WTC11 (cell line): Measurements from ENCODE around the gene PRKCB. TPM values are rescaled to one million over a fixed set of nuclear protein-coding genes. Genes with fewer than 3 reads are reported as not detected.
"Not testable (repeated sequence)": the region's sequence is repeated elsewhere in the genome, so short reads cannot be mapped to it uniquely, and the experiment has no call there.

Experiments
- ATAC-seq: fragments of 200-7000 bp; cut with Tn5 transposase; 2 replicates; pipeline ENCODE4 v1.10.0; 2021; ENCODE audit warnings: mild to moderate bottlenecking, moderate library complexity
- CTCF ChIA-PET: fragments of 300-600 bp; sonication (Branson Sonifier 250); formaldehyde crosslinking; loops from one replicate; lab custom pipeline; 2021; ENCODE audit warnings: antibody characterized with exemption; lab: Charles Lee
- POLR2A ChIA-PET: fragments of 350-600 bp; sonication (Branson Sonifier 250); formaldehyde crosslinking; loops from one replicate; lab custom pipeline; 2021; ENCODE audit warnings: antibody characterized with exemption; lab: Charles Lee
- DNase-seq: peaks from one replicate; pipeline ENCODE4 v3.0.0; 2021; ENCODE audit warnings: low spot score
- H3K27ac Mint-ChIP-seq: 2 replicates; pipeline ENCODE4 v1.8.0; 2021; ENCODE audit warnings: mixed read lengths
- H3K27me3 Mint-ChIP-seq: 2 replicates; pipeline ENCODE4 v1.8.0; 2021; ENCODE audit warnings: low read depth, mild to moderate bottlenecking, moderate library complexity, mixed read lengths
- H3K36me3 Mint-ChIP-seq: 2 replicates; pipeline ENCODE4 v1.8.0; 2021; ENCODE audit warnings: mixed read lengths
- H3K4me1 Mint-ChIP-seq: 2 replicates; pipeline ENCODE4 v1.8.0; 2022; ENCODE audit warnings: mixed read lengths
- H3K4me3 Mint-ChIP-seq: 2 replicates; pipeline ENCODE4 v1.8.0; 2021; ENCODE audit warnings: mild to moderate bottlenecking, moderate library complexity, mixed read lengths
- H3K9me3 Mint-ChIP-seq: 2 replicates; pipeline ENCODE4 v1.8.0; 2021; ENCODE audit warnings: mixed read lengths
- EMX1 ChIP-seq: fragments of 250-450 bp; sonication (Bioruptor Pico); IDR thresholded peaks from 2 replicates; pipeline ENCODE4 v1.8.0; 2021; ENCODE audit warnings: mild to moderate bottlenecking
- ESRRA ChIP-seq: sonication (generic); formaldehyde crosslinking; IDR thresholded peaks from 2 replicates; pipeline ENCODE4 v1.8.1; 2022; ENCODE audit warnings: mild to moderate bottlenecking, missing genetic modification reagents, borderline replicate concordance
- GRHL2 ChIP-seq: fragments of 250-450 bp; sonication (Bioruptor Pico); IDR thresholded peaks from 2 replicates; pipeline ENCODE4 v1.8.0; 2022; ENCODE audit warnings: mild to moderate bottlenecking, moderate library complexity; ENCODE audit not compliant: insufficient replicate concordance, severe bottlenecking
- MXD4 ChIP-seq: fragments of 250-450 bp; sonication (Bioruptor Pico); IDR thresholded peaks from 2 replicates; pipeline ENCODE4 v1.8.0; 2021; ENCODE audit warnings: mild to moderate bottlenecking, moderate library complexity, borderline replicate concordance
- NFATC4 ChIP-seq: fragments of 250-450 bp; sonication (Bioruptor Pico); IDR thresholded peaks from 2 replicates; pipeline ENCODE4 v1.9.0; 2021; ENCODE audit warnings: mild to moderate bottlenecking
- NR1H2 ChIP-seq: sonication (generic); formaldehyde crosslinking; IDR thresholded peaks from 2 replicates; pipeline ENCODE4 v1.9.0; 2021; ENCODE audit warnings: mild to moderate bottlenecking, moderate library complexity, missing genetic modification reagents
- OVOL2 ChIP-seq: fragments of 250-450 bp; sonication (Bioruptor Pico); IDR thresholded peaks from 2 replicates; pipeline ENCODE4 v1.9.0; 2021; ENCODE audit warnings: mild to moderate bottlenecking, borderline replicate concordance
- PRDM15 ChIP-seq: sonication (generic); formaldehyde crosslinking; IDR thresholded peaks from 2 replicates; pipeline ENCODE4 v1.8.0; 2022; ENCODE audit warnings: missing genetic modification reagents
- PRRX2 ChIP-seq: fragments of 250-450 bp; sonication (Bioruptor Pico); IDR thresholded peaks from 2 replicates; pipeline ENCODE4 v1.8.0; 2021; ENCODE audit warnings: mild to moderate bottlenecking
- SMAD4 ChIP-seq: sonication (generic); formaldehyde crosslinking; IDR thresholded peaks from 2 replicates; pipeline ENCODE4 v1.8.0; 2022; ENCODE audit warnings: mild to moderate bottlenecking, missing genetic modification reagents
- TCF7 ChIP-seq: sonication (generic); formaldehyde crosslinking; IDR thresholded peaks from 2 replicates; pipeline ENCODE4 v1.8.0; 2022; ENCODE audit warnings: mild to moderate bottlenecking, low read depth, missing genetic modification reagents, moderate library complexity
- TEAD4 ChIP-seq: sonication (generic); formaldehyde crosslinking; IDR thresholded peaks from 2 replicates; pipeline ENCODE4 v1.8.0; 2022; ENCODE audit warnings: mild to moderate bottlenecking, missing genetic modification reagents
- ZNF396 ChIP-seq: fragments of 250-450 bp; sonication (Bioruptor Pico); IDR thresholded peaks from 2 replicates; pipeline ENCODE4 v1.8.0; 2021; ENCODE audit warnings: mild to moderate bottlenecking, moderate library complexity, borderline replicate concordance
- ZNF423 ChIP-seq: fragments of 250-450 bp; sonication (Bioruptor Pico); IDR thresholded peaks from 2 replicates; pipeline ENCODE4 v2.1.2; 2022; ENCODE audit warnings: mild to moderate bottlenecking, moderate library complexity
- ZNF425 ChIP-seq: fragments of 250-450 bp; sonication (Bioruptor Pico); conservative IDR thresholded peaks from 2 replicates; pipeline ENCODE4 v1.9.0; 2021; ENCODE audit warnings: mild to moderate bottlenecking
- ZNF671 ChIP-seq: fragments of 250-450 bp; sonication (Bioruptor Pico); IDR thresholded peaks from 2 replicates; pipeline ENCODE4 v1.8.0; 2021; ENCODE audit warnings: mild to moderate bottlenecking
- ZSCAN18 ChIP-seq: fragments of 250-450 bp; sonication (Bioruptor Pico); IDR thresholded peaks from 2 replicates; pipeline ENCODE4 v2.1.2; 2022; ENCODE audit warnings: mild to moderate bottlenecking, moderate library complexity
- total RNA-seq: library from RNA; stranded (reverse); gene quantifications from 3 replicates; pipeline ENCODE4 v1.2.3, GENCODE V29; 2021
- TF ChIP-seq, protein P1 (sequence below): sonication (generic); formaldehyde crosslinking; IDR thresholded peaks from 2 replicates; pipeline ENCODE4 v1.8.0; 2023; ENCODE audit warnings: missing genetic modification reagents, mild to moderate bottlenecking, borderline replicate concordance

The PRKCB gene
- total RNA-seq, 1 experiment from 2014 or later = 6.9 TPM

DNA sequence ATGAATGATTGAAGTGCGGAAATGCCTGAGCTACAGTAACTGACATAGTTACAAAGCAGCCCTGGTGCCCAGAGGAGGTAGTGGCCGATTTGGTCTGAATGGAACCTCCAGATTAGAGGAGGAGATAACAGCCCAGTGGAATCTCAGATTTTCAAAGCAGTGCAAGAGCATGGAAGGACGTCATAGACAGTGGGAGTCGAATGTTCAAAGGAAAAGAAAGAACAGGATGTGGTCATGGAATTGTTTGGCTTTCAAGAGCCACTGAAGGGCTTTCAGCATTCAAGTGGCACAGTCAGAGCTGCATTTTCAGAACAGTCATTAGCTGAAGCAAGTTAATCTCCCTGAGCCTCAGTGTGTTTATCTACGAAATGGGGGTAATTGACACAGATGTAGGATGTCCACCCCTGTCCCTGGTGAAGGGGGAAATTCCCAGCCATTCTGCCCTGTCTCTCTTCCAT lies 315.7 kb downstream of the PRKCB start:
- H3K4me3 Mint-ChIP-seq = no peak overlapping the region

GRCh38 chr16:24152048-24152447 lies 316.3 kb downstream of the PRKCB start:
- Mint-ChIP-seq H3K4me1 (peaks cover 20% of the 10 kb centered on the region), H3K27ac (0 out of 2 replicates have a peak overlapping the region, but pooled peaks have one; percentile 15)
- POLR2A ChIA-PET, H3K27me3 Mint-ChIP-seq, H3K4me3 Mint-ChIP-seq, ATAC-seq, H3K9me3 Mint-ChIP-seq, DNase-seq, H3K36me3 Mint-ChIP-seq: not testable (repeated sequence)
- CTCF ChIA-PET = interaction anchor here (1.3 to 2.5 kb wide), 2 partner anchors 81 to 101 kb away, joined by 5 to 25 read pairs; no protein-coding TSS in a partner anchor

More for the DNA sequence above, 315.7 kb downstream of the PRKCB start:
- ChIA-PET CTCF (interaction anchor here (1.0 to 2.5 kb wide), 2 partner anchors 57 to 81 kb away, joined by 3 to 25 read pairs; no protein-coding TSS in a partner anchor), POLR2A (no interaction called here)
- H3K4me1 Mint-ChIP-seq = peaks cover 20% of the 10 kb centered on the region
- peaks cover 5% of the 10 kb centered on the region; the same call in 1 of the 2 replicates for H3K9me3 Mint-ChIP-seq
- DNase-seq (no peak), ATAC-seq (peak; percentile 84)
- TF ChIP-seq PRRX2 (CRISPR knock-in tag) = no peak
- no peak for TF ChIP-seq MXD4
- no peak for TF ChIP-seq GRHL2 (CRISPR knock-in tag)
- no peak for TF ChIP-seq TEAD4
- TF ChIP-seq, protein P1, sequence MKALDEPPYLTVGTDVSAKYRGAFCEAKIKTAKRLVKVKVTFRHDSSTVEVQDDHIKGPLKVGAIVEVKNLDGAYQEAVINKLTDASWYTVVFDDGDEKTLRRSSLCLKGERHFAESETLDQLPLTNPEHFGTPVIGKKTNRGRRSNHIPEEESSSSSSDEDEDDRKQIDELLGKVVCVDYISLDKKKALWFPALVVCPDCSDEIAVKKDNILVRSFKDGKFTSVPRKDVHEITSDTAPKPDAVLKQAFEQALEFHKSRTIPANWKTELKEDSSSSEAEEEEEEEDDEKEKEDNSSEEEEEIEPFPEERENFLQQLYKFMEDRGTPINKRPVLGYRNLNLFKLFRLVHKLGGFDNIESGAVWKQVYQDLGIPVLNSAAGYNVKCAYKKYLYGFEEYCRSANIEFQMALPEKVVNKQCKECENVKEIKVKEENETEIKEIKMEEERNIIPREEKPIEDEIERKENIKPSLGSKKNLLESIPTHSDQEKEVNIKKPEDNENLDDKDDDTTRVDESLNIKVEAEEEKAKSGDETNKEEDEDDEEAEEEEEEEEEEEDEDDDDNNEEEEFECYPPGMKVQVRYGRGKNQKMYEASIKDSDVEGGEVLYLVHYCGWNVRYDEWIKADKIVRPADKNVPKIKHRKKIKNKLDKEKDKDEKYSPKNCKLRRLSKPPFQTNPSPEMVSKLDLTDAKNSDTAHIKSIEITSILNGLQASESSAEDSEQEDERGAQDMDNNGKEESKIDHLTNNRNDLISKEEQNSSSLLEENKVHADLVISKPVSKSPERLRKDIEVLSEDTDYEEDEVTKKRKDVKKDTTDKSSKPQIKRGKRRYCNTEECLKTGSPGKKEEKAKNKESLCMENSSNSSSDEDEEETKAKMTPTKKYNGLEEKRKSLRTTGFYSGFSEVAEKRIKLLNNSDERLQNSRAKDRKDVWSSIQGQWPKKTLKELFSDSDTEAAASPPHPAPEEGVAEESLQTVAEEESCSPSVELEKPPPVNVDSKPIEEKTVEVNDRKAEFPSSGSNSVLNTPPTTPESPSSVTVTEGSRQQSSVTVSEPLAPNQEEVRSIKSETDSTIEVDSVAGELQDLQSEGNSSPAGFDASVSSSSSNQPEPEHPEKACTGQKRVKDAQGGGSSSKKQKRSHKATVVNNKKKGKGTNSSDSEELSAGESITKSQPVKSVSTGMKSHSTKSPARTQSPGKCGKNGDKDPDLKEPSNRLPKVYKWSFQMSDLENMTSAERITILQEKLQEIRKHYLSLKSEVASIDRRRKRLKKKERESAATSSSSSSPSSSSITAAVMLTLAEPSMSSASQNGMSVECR = no peak
- TF ChIP-seq EMX1 (CRISPR knock-in tag) = no peak
- TF ChIP-seq PRDM15 (CRISPR knock-in tag) = no peak
- no peak for TF ChIP-seq NR1H2 (CRISPR knock-in tag)
- no peak for TF ChIP-seq SMAD4 (CRISPR knock-in tag)
- no peak for TF ChIP-seq ZSCAN18
- TF ChIP-seq OVOL2 (CRISPR knock-in tag) = no peak
- TF ChIP-seq ZNF671 = no peak
- no peak for TF ChIP-seq TCF7 (CRISPR knock-in tag)
- TF ChIP-seq ZNF396 (CRISPR knock-in tag) = no peak
- no peak for TF ChIP-seq ESRRA (CRISPR knock-in tag)
- no peak for TF ChIP-seq ZNF425
- TF ChIP-seq ZNF423 (CRISPR knock-in tag) = no peak
- no peak for TF ChIP-seq NFATC4 (CRISPR knock-in tag)
- no peaks in the 10 kb centered on the region for H3K27me3 Mint-ChIP-seq
- H3K36me3 Mint-ChIP-seq = no peaks in the 10 kb centered on the region
- peak overlapping the region; percentile 43; the same call in 1 of the 2 replicates for H3K27ac Mint-ChIP-seq
